Measurements from ENCODE around the gene AGAP1.

DNA sequence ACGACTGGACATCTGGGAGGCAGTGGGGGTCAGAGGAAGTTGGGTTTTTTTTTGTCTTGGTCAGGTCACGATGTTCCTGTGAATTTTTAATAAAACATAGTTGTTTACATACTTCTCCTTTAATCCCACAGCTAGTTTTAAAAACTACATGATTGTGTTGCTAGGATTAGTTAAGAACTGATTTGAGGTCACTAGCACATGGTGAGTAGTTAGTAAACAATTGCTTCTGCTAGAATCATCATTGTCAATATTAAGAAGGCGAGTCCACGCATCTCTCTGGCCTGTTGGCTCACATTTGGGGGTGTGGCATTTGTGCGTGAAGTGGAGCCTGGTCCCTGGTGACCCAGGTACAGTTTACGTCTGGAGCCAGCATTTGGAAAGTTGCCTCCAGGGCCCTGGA is 59.4 kb downstream of the AGAP1 start:
- TF ChIP-seq, protein P1, sequence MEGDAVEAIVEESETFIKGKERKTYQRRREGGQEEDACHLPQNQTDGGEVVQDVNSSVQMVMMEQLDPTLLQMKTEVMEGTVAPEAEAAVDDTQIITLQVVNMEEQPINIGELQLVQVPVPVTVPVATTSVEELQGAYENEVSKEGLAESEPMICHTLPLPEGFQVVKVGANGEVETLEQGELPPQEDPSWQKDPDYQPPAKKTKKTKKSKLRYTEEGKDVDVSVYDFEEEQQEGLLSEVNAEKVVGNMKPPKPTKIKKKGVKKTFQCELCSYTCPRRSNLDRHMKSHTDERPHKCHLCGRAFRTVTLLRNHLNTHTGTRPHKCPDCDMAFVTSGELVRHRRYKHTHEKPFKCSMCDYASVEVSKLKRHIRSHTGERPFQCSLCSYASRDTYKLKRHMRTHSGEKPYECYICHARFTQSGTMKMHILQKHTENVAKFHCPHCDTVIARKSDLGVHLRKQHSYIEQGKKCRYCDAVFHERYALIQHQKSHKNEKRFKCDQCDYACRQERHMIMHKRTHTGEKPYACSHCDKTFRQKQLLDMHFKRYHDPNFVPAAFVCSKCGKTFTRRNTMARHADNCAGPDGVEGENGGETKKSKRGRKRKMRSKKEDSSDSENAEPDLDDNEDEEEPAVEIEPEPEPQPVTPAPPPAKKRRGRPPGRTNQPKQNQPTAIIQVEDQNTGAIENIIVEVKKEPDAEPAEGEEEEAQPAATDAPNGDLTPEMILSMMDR (IDR thresholded peaks at IDR 0.05): no peak
- no peak for TF ChIP-seq POLR2A (IDR thresholded peaks at IDR 0.05)
- TF ChIP-seq EP300 (IDR thresholded peaks at IDR 0.05): no peak
